Progenitor cell of endocrine pancreas (in vitro differentiated cells): ENCODE data around the gene EMX1. TPM values are rescaled to one million over a fixed set of nuclear protein-coding genes. Genes with fewer than 3 reads are reported as not detected.
A peak's percentile ranks its signal among the peaks of the same experiment; 100 is the strongest.

ENCODE experiments used
- DNase-seq: peaks from one replicate; pipeline ENCODE4 v3.0.0; 2021; ENCODE audit warnings: low spot score; ENCODE audit not compliant: unreplicated experiment
- H3K27ac Mint-ChIP-seq: 2 replicates; pipeline ENCODE4 v1.8.0; 2021; ENCODE audit warnings: mild to moderate bottlenecking, moderate library complexity, mixed read lengths
- H3K27me3 Mint-ChIP-seq: 2 replicates; pipeline ENCODE4 v1.8.0; 2021; ENCODE audit warnings: mixed read lengths
- H3K36me3 Mint-ChIP-seq: 2 replicates; pipeline ENCODE4 v1.8.0; 2022; ENCODE audit warnings: mixed read lengths; ENCODE audit not compliant: insufficient read depth
- H3K4me1 Mint-ChIP-seq: 2 replicates; pipeline ENCODE4 v1.8.0; 2021; ENCODE audit warnings: low read depth, mixed read lengths
- H3K4me3 Mint-ChIP-seq: 2 replicates; pipeline ENCODE4 v1.8.0; 2021; ENCODE audit warnings: low read depth, mild to moderate bottlenecking, moderate library complexity, mixed read lengths
- H3K9me3 Mint-ChIP-seq: 2 replicates; pipeline ENCODE4 v1.8.0; 2021; ENCODE audit warnings: low read depth, mixed read lengths
- CTCF ChIP-seq: fragments of 200-600 bp; sonication (generic); IDR thresholded peaks from one replicate; pipeline ENCODE4 v1.5.0; 2021; ENCODE audit warnings: antibody characterized with exemption, mild to moderate bottlenecking; ENCODE audit not compliant: unreplicated experiment
- total RNA-seq: library from RNA; stranded (reverse); gene quantifications from 2 replicates; pipeline ENCODE4 v1.2.1, GENCODE V29; 2021

EMX1 gene
- total RNA-seq, 1 donor from 2014 or later = 0.69 TPM

DNA sequence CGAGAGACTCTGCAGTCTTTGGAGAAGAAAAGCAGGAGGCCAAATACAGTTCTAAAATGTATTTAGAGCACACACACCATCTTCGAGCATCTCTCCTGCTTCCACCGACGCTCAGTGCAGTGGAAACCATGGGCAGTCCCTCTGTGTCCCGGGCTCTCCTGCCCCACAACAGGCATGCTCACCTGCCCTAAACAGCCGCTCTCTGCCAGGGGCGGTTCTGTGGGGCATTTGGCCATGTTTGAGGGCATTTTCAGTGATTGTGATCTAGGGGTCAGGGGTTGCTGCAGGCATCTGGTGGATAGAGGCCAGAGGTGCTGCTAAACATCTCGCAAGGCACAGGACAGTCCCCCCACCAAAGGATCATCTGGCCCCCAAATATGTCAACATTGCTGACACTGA lies 55.8 kb downstream of the EMX1 start:
- peaks cover 1% of the 10 kb centered on the region for H3K36me3 Mint-ChIP-seq
- peaks cover 16% of the 10 kb centered on the region for H3K4me1 Mint-ChIP-seq
- no peak overlapping the region for H3K27ac Mint-ChIP-seq
- no peak for DNase-seq
- H3K27me3 Mint-ChIP-seq = no peaks in the 10 kb centered on the region
- H3K4me3 Mint-ChIP-seq = no peak overlapping the region
- TF ChIP-seq CTCF = no peak
- no peaks in the 10 kb centered on the region for H3K9me3 Mint-ChIP-seq

- DNase-seq = peak; percentile 44
- peak; percentile 84 for TF ChIP-seq CTCF
Observed at GRCh38 chr2:72973566-72974435, 56.5 kb downstream of the EMX1 start.

DNA sequence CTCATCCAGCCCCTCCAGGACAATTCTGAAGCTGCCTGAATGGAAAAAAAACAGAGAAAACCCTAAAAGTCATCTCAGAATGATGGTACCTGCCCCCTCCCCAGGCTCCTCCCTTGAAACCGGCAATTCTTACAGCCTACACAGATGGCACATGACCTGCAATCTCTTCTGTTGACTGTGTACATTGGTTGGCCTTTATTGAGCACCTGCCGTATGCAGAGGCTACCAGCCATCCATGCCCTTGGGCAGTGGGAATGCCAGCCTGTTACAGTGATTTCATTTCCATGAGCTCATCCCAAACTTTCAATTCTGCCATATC lies 57.1 kb downstream of the EMX1 start:
- Mint-ChIP-seq H3K4me1 (peaks cover 16% of the 10 kb centered on the region), H3K4me3 (no peak overlapping the region), H3K27me3 (no peaks in the 10 kb centered on the region), H3K9me3 (no peaks in the 10 kb centered on the region), H3K36me3 (peaks cover 1% of the 10 kb centered on the region), H3K27ac (no peak overlapping the region)
- DNase-seq = no peak
- no peak for TF ChIP-seq CTCF

More at GRCh38 chr2:72973566-72974435, 56.5 kb downstream of the EMX1 start:
- H3K9me3 Mint-ChIP-seq = no peaks in the 10 kb centered on the region
- peaks cover 16% of the 10 kb centered on the region for H3K4me1 Mint-ChIP-seq
- H3K36me3 Mint-ChIP-seq = peaks cover 1% of the 10 kb centered on the region
- no peaks in the 10 kb centered on the region for H3K27me3 Mint-ChIP-seq
- no peak overlapping the region for H3K27ac Mint-ChIP-seq
- H3K4me3 Mint-ChIP-seq = no peak overlapping the region

DNA sequence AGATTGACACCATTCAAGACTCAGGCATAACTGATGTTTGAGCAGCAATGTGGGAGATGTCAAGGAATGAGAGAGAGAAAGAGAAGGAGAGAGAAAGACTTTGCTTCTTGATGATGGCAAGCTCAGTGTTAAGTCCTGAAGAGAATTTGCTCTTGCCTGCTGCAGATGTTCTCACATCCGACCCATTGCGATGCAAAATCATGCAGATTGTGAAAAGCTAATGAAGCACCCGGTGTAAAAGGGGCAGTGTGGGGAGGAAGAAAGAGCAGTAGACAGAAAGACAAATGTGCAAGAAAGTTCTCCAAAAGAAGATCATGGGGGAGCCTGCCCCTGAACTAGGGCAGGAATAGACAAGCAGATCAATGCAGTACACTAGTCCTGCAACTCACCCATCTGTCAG lies 57.7 kb downstream of the EMX1 start:
- H3K27me3 Mint-ChIP-seq = no peaks in the 10 kb centered on the region
- H3K4me1 Mint-ChIP-seq = peaks cover 18% of the 10 kb centered on the region
- H3K36me3 Mint-ChIP-seq = peaks cover 1% of the 10 kb centered on the region
- H3K27ac Mint-ChIP-seq = no peak overlapping the region
- no peak overlapping the region for H3K4me3 Mint-ChIP-seq
- no peak for DNase-seq
- no peaks in the 10 kb centered on the region for H3K9me3 Mint-ChIP-seq
- TF ChIP-seq CTCF = no peak

GRCh38 chr2:72979896-72980295 lies 62.6 kb downstream of the EMX1 start:
- Mint-ChIP-seq H3K27me3 (no peaks in the 10 kb centered on the region), H3K4me3 (no peak overlapping the region), H3K36me3 (peaks cover 2% of the 10 kb centered on the region), H3K27ac (peak overlapping the region; percentile 78), H3K4me1 (peaks cover 59% of the 10 kb centered on the region), H3K9me3 (no peaks in the 10 kb centered on the region)
- TF ChIP-seq CTCF = no peak
- DNase-seq = no peak
